Calu3 (cell line): Measurements from ENCODE around the gene KRT73. TPM values are rescaled to one million over a fixed set of nuclear protein-coding genes. Genes with fewer than 3 reads are reported as not detected.

Experiments
- BruUV-seq: library from RNA; stranded (reverse); fragments of 400-500 nt; replicated peaks from 2 replicates; lab custom pipeline; 2021; lab: Mats Ljungman, UMichigan
- CTCF ChIA-PET: fragments of 300-600 bp; sonication (Branson Sonifier 250); formaldehyde crosslinking; loops from one replicate; lab custom pipeline; 2022; ENCODE audit warnings: antibody characterized with exemption; lab: Charles Lee
- DNase-seq: peaks from one replicate; pipeline ENCODE4 v3.0.0; 2022
- H3K27ac Mint-ChIP-seq: one replicate; pipeline ENCODE4 v1.8.0; 2022; ENCODE audit warnings: mixed read lengths; ENCODE audit not compliant: unreplicated experiment
- H3K27me3 Mint-ChIP-seq: one replicate; pipeline ENCODE4 v1.8.0; 2022; ENCODE audit warnings: mixed read lengths; ENCODE audit not compliant: unreplicated experiment
- H3K36me3 Mint-ChIP-seq: one replicate; pipeline ENCODE4 v1.8.0; 2022; ENCODE audit warnings: mild to moderate bottlenecking, moderate library complexity, mixed read lengths; ENCODE audit not compliant: insufficient read depth, unreplicated experiment
- H3K4me1 Mint-ChIP-seq: one replicate; pipeline ENCODE4 v1.8.0; 2022; ENCODE audit warnings: mild to moderate bottlenecking, low read depth, mixed read lengths; ENCODE audit not compliant: unreplicated experiment
- H3K4me3 Mint-ChIP-seq: one replicate; pipeline ENCODE4 v1.8.0; 2022; ENCODE audit warnings: mild to moderate bottlenecking, low read depth, moderate library complexity, mixed read lengths; ENCODE audit not compliant: unreplicated experiment
- H3K9me3 Mint-ChIP-seq: one replicate; pipeline ENCODE4 v1.8.0; 2022; ENCODE audit warnings: low read depth, mixed read lengths; ENCODE audit not compliant: unreplicated experiment
- intact Hi-C: fragments of 100-400 bp; cut with micrococcal nuclease; formaldehyde crosslinking; loops from one replicate; pipeline ENCODE4 v1.10.0; 2022; ENCODE audit not compliant: unreplicated experiment
- total RNA-seq: library from RNA; stranded (reverse); gene quantifications from 2 replicates; pipeline ENCODE4 v1.2.3, GENCODE V29; 2022
- TF ChIP-seq, protein P1 (sequence below): fragments of 200-600 bp; IDR thresholded peaks from one replicate; pipeline ENCODE4 v1.8.0; 2022; ENCODE audit warnings: antibody characterized with exemption; ENCODE audit not compliant: unreplicated experiment

The KRT73 gene
- total RNA-seq, 1 experiment from 2014 or later = not detected

DNA sequence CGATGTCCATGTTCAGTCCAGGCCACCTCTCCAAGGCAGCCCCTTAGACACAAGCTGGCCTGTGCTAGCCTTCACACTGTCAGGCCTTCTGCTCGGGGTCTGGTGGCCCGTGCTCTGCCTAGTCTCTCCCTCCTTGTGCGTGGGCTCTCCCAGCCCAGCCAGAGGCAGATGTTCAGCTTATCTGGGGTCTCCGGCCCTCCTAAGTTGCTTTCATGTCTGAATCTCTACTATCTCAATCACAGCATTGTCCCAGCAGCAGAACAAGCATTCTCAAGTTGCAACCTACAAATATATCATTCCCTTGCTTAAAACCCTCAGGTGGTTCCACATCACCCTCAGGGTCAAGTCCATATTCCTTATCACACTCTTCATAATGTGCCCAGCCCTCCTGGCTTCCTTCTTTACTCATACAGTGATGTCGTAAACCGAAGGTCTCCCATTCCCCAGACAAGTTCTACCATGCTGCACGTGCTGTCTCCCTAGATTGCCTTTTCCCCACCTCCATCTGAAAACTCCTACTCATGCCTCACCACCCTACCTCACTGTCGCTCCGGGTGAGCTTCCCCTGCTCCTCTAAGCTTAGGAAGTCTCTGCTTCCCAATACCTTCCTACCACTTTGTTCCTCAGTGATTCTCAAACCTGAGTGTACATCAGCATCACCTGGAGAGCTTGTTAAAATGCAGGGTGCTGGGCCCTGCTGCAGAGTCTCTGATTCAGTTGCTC is 1.5 kb downstream of the KRT73 start:
- CTCF ChIA-PET = no interaction called here
- Mint-ChIP-seq H3K4me1 (no peaks in the 10 kb centered on the region), H3K4me3 (no peak overlapping the region), H3K36me3 (no peaks in the 10 kb centered on the region), H3K27ac (no peak overlapping the region), H3K27me3 (peaks cover 100% of the 10 kb centered on the region), H3K9me3 (no peaks in the 10 kb centered on the region)
- intact Hi-C loops = no loop called here
- TF ChIP-seq, protein P1, sequence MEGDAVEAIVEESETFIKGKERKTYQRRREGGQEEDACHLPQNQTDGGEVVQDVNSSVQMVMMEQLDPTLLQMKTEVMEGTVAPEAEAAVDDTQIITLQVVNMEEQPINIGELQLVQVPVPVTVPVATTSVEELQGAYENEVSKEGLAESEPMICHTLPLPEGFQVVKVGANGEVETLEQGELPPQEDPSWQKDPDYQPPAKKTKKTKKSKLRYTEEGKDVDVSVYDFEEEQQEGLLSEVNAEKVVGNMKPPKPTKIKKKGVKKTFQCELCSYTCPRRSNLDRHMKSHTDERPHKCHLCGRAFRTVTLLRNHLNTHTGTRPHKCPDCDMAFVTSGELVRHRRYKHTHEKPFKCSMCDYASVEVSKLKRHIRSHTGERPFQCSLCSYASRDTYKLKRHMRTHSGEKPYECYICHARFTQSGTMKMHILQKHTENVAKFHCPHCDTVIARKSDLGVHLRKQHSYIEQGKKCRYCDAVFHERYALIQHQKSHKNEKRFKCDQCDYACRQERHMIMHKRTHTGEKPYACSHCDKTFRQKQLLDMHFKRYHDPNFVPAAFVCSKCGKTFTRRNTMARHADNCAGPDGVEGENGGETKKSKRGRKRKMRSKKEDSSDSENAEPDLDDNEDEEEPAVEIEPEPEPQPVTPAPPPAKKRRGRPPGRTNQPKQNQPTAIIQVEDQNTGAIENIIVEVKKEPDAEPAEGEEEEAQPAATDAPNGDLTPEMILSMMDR = no peak
- no TSS peak for BruUV-seq
- no peak for DNase-seq

DNA sequence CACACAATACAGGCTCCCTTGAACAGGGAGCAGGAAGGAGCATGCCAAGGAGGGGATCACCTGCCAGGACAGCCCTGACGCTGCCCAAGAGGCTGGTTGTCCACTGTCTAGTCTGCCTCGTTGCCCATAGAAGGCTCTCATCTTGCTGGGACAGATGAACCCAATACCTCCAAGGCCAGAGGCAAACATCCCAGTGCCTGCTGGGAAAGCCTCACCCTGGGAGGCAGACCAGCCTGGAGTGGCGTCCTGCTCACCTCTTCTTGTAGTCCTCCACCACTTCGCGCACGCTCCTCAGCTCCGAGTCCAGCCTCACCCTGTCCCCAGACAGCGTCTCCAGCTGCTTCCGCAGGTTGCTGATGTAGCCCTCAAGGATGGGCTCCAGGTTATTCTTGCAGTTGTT is 2.4 kb downstream of the KRT73 start:
- CTCF ChIA-PET = no interaction called here
- no peak for DNase-seq
- TF ChIP-seq, protein P1 = no peak
- Mint-ChIP-seq H3K9me3 (no peaks in the 10 kb centered on the region), H3K27ac (no peak overlapping the region), H3K4me3 (no peak overlapping the region), H3K4me1 (no peaks in the 10 kb centered on the region), H3K27me3 (peaks cover 100% of the 10 kb centered on the region), H3K36me3 (no peaks in the 10 kb centered on the region)
- intact Hi-C loops = no loop called here
- BruUV-seq = no TSS peak

DNA sequence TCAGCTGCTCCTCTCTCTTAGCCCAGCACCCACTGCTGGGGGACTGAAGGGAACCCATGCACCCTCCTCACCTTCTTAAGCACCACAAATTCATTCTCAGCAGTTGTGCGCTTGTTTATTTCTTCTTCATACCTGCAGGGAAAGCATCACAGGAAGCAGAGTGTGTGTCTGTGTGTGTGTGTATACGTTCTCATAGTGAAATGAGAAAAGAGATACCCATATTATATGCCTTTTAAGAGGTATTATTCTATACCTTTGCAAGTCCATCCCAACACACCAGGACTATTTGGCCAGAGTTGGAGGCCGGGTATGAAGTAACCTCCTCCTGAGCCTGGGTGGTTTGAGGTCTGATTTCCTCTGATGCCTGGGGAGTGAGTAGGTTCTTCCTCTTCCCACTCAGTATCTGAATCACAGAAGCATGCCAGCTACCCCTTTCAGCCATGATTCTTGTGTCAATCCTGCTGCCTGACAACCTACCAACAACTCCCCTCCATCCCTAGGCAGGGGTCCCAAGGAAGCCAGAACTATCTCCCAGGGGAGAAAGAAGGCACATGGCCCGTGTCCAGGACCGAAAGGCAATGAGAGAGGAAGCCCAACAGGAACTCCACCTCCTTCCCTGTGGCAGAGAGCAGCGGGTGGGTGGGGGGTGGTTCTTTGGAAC is 3.0 kb downstream of the KRT73 start:
- intact Hi-C loops = no loop called here

DNA sequence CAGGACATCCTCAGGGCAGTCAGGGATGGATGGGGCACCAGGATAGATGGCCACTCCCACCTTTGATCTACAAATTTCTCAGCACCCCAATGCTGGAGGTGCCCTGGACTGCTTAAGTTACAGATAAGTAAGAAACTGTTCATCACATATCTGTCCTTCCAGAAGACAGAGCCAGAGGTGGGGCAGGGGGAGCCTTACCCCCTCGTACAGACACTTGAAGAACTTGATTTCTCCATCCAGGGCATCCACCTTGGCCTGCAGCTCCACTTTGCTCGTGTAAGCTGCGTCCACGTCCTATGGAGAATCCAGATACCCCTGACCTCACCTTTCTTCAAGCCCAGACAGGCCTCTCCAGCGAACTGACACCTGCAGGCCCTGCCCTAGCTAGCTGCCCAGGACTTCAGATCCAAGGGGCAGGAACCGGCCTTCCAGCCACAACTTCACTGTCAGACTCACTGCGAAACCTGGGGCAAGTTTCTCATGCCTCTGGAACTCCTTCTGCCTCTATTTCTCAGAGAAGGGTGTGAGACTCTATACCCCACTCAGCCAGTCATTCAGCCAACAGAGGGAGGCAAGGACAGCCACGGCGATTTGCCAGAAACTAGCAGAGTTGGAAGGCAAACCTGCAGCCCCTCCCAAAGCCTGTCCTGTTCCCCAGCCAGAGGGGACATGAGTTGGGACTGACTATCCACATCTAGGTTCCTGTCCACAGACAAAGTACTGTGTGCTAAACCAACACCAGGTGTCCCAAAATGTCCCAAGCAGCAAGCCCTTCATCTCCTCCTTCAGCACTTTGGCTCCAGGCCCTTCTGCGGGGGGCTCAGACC is 3.8 kb downstream of the KRT73 start:
- Mint-ChIP-seq H3K4me3 (no peak overlapping the region), H3K27me3 (peaks cover 100% of the 10 kb centered on the region), H3K9me3 (no peaks in the 10 kb centered on the region), H3K36me3 (no peaks in the 10 kb centered on the region), H3K27ac (no peak overlapping the region), H3K4me1 (no peaks in the 10 kb centered on the region)
- TF ChIP-seq, protein P1 = no peak
- no peak for DNase-seq
- intact Hi-C loops = no loop called here
- no TSS peak for BruUV-seq
- CTCF ChIA-PET = no interaction called here

More for the DNA sequence above, 3.0 kb downstream of the KRT73 start:
- H3K4me3 Mint-ChIP-seq = no peak overlapping the region
- H3K9me3 Mint-ChIP-seq = no peaks in the 10 kb centered on the region
- no peak overlapping the region for H3K27ac Mint-ChIP-seq
- TF ChIP-seq, protein P1 = no peak
- DNase-seq = no peak
- no TSS peak for BruUV-seq
- H3K4me1 Mint-ChIP-seq = no peaks in the 10 kb centered on the region
- H3K36me3 Mint-ChIP-seq = no peaks in the 10 kb centered on the region
- CTCF ChIA-PET = no interaction called here
- H3K27me3 Mint-ChIP-seq = peaks cover 100% of the 10 kb centered on the region
